GM21576 (cell line): ENCODE results near the gene PRKAR2A.
"Not testable (repeated sequence)": the region's sequence is repeated elsewhere in the genome, so short reads cannot be mapped to it uniquely, and the experiment has no call there.

Experiments
- ATAC-seq: cut with Tn5 transposase; IDR thresholded peaks from one replicate; pipeline ENCODE4 v1.9.1; 2021; ENCODE audit warnings: mild to moderate bottlenecking, moderate library complexity; ENCODE audit not compliant: unreplicated experiment

The PRKAR2A gene

GRCh38 chr3:48782046-48782445, 65.6 kb downstream of the PRKAR2A start:
- ATAC-seq = no peak

GRCh38 chr3:48778565-48778964, 69.1 kb downstream of the PRKAR2A start:
- ATAC-seq = not testable (repeated sequence)

DNA sequence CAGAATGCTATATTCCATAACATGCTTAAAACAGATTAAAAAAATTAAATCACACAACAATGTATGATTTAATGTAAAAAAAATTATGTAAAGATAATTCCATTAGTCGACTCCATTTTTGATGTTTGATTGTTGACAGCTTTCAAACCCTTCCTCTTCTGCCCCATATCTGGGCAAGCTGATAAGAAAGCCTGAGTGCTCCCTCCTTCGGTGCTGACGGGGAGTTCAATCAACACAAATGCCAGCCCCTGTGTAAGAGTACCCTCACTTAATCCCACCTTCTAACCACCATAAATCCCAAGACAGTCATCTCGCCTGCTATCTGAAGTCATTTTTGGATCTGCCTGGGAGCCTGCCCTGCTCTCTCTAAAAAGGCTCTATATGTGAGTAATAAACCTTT, 70.8 kb downstream of the PRKAR2A start:
- ATAC-seq = no peak

- no peak for ATAC-seq
Measured at GRCh38 chr3:48770192-48770502, 77.5 kb downstream of the PRKAR2A start.

DNA sequence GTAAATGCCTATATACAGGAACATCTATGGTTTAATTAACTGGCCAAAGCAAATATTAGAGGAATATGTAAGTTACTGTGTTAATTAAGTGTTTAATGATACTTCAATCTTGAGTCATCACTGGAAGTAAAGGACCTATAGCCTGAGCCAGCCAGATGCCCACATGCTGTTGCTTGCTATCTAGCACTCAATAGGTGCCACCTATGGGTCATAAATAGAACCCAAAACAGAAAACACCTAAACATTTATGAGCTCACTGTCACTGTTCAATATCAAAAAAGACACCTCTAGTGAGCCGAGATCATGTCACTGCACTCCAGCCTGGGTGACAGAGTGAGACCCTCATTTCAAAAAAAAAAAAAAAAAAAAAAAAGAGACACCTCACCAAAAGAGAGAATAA, 82.3 kb downstream of the PRKAR2A start:
- no peak for ATAC-seq

DNA sequence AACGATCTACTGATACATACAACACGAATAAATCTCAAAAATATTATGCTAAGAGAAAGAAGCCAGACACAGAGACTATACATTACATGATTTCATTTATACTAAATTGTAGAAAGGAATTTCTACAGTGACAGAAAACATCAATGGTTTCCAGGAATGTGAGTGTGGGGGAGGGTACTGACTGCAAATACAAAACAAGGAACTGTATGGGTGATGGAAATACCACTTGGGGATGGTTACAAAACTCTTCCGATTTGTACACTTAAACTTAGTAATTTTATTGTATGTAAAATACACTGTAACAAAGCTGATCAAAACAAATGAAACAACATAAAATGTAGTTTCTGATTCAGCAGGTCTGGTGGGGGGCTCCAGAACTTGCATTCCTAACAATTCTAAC, 84.9 kb downstream of the PRKAR2A start:
- ATAC-seq = no peak

DNA sequence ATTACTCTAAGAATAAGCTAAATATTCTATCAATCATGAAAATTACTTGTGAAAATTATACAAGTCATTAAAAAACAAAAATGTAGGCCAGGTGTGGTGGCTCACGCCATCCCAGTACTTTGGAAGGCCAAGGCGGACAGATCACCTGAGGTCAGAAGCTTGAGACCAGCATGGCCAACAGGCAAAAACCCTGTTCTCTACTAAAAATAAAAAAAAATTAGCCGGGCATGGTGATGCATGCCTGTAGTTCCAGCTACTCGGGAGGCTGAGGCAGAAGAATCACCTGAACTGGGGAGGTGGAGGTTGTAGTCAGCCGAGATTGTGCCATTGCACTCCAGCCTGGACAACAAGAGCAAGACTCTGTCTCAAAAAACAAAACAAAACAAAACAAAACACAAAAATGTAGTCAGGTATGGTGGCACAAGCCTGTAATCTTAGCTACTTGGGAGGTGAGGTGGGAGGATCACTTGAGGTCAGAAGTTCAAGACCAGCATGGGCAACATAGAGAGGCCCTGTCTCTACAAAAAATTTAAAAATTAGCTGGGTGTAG, 87.6 kb downstream of the PRKAR2A start:
- not testable (repeated sequence) for ATAC-seq

DNA sequence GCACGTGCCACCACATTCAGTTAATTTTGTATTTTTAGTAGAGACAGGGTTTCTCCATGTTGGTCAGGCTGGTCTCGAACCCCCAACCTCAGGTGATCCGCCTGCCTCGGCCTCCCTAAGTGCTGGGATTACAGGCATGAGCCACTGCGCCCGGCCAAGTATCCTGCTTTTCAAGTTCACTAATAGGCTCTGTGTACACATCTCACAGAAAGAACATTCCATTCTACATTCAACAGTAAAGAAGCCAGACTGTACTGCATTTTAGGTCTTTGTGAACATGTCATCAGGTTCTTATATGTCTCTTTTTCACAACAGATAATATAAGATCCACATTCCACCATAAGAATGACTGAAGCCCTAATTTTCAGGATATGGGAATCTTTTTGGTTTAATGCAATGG, 88.1 kb downstream of the PRKAR2A start:
- ATAC-seq = not testable (repeated sequence)

GRCh38 chr3:48759071-48759470, 88.6 kb downstream of the PRKAR2A start:
- no peak for ATAC-seq

DNA sequence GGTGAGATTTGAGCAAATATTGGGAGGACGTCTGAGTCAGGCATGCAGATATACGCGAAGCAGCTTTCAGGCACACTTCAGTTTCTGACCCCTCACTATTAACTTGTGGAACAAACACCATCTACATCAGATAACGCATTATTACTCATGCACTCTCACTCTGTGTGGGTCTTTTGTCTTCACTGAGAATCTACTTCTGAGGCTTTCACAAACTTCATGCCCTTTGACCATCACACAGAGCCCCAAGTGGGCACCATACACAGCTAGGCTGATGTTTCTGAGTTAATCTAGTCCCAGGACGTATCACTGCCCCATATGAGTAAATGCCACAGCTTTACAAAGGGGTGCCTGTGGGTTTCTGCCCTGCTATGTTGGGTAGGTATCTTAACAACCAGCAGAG, 91.0 kb downstream of the PRKAR2A start:
- ATAC-seq = no peak

GRCh38 chr3:48750856-48751255, 96.8 kb downstream of the PRKAR2A start:
- no peak for ATAC-seq

DNA sequence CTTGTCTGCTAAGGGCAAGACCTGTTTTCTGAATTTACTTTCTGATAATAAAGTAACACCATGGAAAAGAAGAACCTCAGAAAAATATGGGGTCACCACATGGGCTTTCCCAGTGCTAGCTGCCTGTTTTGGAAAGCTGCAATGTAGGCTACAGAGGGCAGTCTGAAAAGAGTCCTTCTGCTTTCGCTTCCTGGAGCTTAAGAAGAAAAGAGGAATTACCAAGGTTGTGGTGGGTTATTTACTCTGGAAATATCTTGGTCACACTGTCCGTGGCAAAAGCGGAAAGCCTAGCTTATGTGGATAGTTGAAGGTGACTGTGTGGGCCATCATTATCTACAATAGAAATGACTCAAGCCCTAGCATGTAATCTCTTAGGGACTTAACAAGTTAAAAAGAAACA, 98.9 kb downstream of the PRKAR2A start:
- ATAC-seq = no peak

GRCh38 chr3:48747706-48748105, 100.0 kb downstream of the PRKAR2A start:
- ATAC-seq = no peak

- no peak for ATAC-seq
Measured at GRCh38 chr3:48747015-48747615, 100.6 kb downstream of the PRKAR2A start.

DNA sequence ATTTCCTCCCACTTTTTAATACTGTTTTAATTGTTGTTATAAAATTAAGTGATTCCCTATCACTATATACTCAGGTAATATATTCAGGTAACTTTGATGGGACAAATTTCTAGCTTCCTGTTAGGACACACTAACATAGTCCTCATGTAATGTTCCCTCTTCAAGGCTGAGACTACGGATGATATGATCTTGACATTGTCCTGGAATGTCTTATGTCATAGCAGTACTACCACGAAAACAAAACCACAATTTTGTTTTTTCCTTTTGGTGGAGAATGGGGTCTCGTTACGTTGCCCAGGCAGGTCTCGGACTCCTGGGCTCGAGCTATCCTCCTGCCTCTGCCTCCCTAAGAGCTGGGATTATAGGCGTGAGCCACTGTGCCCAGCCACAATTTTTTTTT, 103.9 kb downstream of the PRKAR2A start:
- no peak for ATAC-seq

- ATAC-seq = not testable (repeated sequence)
Measured at GRCh38 chr3:48741226-48741625, 106.4 kb downstream of the PRKAR2A start.

DNA sequence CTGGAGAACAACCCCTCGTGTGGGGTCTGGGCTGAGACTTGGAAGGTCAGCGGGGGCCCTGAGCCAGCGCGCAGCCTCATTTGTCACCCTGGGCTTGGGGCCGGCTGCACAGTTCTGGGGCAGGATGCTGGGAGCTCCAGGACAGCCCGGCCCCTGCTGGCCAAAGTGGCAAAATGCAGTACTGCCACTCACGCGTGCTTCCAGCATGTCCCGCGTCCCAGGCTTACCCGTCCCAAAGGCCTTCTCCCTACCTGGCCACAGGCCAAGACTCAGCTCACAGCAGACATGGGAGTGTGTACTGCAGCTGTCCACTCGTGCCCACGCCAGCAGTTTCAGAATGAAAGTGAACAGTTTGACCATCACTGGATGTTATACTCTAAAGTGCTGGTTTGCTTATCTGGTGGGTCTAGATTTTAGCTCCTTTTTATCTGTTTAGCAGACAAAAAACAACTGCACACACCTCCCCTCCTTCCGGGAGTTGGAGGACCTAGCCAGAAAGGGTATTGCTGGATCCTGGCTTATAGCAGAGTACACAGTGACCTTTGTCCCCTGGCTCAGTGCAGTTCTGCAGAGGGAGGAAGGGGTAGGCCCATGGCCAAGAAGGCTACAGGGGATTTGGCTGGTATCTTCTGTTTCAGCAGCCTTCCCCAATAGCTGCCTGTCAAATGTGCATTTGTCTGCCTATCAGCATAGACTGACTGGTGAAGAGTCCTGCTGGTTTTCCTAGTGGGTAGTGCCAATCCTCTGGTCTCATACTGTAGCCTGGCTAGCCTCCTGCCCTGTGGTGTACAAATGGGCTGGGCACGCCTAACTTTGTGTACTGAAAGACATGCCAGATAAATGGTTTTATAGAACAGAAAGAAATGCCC, 107.5 kb downstream of the PRKAR2A start:
- peak; percentile 63 for ATAC-seq

- ATAC-seq = peak; percentile 22
Measured at GRCh38 chr3:48739617-48739954, 108.1 kb downstream of the PRKAR2A start.

DNA sequence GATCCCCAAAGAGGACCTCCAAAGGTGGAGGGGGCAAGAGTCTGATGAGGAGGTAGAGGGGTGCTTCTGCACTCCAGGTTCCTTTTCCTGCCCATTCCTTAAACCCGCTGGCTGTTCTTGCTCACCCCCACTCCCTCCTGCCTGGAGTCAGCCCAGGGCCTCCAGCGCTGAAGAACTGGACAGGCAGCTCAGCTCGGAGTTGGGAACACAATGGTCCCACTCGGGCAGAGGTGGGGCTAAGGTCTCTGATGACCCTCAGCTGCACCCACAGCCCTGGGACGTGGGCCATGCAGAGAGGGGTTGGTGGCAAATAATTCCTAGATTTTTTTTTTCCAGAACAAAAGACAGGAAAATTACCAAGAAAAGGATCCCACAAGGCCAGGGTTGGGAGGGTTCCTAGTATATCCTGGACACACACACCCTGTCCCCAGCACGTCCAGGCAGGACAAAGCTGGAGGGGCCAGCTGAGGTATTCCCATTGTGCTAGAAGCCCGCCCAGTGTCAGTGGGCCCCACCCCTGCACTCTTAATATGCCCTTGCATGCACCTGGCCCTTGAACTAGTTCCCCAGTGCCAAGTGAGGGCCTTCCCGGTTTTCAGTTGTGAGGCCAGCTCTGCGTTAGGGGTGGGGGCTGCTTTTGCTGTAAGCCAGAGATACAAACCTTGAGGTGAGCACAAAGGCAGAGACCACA, 108.6 kb downstream of the PRKAR2A start:
- no peak for ATAC-seq

- ATAC-seq = no peak
Measured at GRCh38 chr3:48738144-48738536, 109.5 kb downstream of the PRKAR2A start.

DNA sequence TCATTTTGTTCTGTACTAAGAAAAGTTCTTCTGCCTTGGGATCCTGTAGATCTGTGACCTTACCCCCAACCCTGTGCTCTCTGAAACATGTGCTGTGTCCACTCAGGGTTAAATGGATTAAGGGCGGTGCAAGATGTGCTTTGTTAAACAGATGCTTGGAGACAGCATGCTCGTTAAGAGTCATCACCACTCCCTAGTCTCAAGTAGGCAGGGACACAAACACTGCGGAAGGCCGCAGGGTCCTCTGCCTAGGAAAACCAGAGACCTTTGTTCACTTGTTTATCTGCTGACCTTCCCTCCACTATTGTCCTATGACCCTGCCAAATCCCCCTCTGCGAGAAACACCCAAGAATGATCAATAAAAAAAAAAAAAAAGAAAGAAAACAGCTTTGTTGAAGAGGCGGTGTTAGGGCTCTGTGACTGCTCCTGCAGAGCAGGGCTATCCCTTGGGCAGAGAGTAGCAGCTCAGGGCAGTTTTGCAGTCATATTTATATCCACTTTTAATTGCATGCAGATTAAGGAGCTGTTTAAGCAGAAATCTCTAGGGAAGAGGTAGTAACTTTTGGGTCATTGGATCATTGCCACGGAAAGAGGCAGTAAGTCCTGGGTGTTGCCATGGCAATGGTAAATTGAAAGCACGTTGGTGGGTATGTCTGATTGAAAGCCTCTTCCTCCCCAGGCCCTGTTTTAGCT, 112.5 kb downstream of the PRKAR2A start:
- not testable (repeated sequence) for ATAC-seq
